Measurements from ENCODE around the gene LINS1. TPM values are rescaled to one million over a fixed set of nuclear protein-coding genes. Genes with fewer than 3 reads are reported as not detected.

Gene LINS1
- total RNA-seq, 2 donors from 2014 or later, result 6.1 to 8.0 TPM

DNA sequence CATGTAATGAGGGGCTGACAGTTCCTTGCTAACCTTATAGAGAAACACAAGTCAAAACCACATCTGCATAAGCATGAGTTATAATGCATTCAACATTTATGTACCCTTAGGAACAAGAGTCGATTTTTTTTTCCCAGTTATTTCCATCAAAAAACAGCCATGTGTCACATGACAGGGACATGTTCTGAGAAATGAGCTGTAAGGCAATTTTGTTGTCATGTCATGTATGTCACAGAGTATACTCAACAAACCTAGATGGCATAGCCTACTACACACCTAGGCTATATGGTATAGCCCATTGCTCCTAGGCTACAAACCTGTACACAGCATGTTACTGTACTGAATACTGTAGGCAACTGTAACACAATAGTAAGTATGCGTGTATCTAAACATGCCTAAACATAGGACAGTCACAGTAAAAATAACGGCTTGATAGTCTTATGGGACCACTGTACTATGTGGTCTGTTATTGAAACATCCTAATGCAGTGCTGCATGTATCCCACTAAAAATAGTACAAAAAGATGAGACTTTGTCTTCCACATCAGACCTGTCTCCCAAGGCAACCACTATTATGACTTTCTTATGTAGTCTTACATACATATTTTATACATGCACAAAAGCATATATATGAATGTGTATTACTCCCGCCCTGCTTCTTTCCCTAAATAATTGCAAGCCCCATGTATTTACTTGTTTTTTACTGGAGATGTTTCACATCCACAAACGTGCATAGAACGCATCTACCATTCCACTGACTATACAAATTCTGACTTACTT is 34.9 kb downstream of the LINS1 start:
- TF ChIP-seq, protein P1, sequence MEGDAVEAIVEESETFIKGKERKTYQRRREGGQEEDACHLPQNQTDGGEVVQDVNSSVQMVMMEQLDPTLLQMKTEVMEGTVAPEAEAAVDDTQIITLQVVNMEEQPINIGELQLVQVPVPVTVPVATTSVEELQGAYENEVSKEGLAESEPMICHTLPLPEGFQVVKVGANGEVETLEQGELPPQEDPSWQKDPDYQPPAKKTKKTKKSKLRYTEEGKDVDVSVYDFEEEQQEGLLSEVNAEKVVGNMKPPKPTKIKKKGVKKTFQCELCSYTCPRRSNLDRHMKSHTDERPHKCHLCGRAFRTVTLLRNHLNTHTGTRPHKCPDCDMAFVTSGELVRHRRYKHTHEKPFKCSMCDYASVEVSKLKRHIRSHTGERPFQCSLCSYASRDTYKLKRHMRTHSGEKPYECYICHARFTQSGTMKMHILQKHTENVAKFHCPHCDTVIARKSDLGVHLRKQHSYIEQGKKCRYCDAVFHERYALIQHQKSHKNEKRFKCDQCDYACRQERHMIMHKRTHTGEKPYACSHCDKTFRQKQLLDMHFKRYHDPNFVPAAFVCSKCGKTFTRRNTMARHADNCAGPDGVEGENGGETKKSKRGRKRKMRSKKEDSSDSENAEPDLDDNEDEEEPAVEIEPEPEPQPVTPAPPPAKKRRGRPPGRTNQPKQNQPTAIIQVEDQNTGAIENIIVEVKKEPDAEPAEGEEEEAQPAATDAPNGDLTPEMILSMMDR (conservative IDR thresholded peaks at IDR 0.05), result no peak
- H3K9ac ChIP-seq (ENCODE audit: extremely low read depth, low read length, poor library complexity, severe bottlenecking), result no peak overlapping the region
- Mint-ChIP-seq H3K27me3 (ENCODE audit: insufficient read depth) (no peaks in the 10 kb centered on the region), H3K4me1 (no peaks in the 10 kb centered on the region), H3K9me3 (no peaks in the 10 kb centered on the region), H3K36me3 (ENCODE audit: low read depth) (peaks cover 12% of the 10 kb centered on the region), H3K27ac (no peak overlapping the region), H3K4me3 (no peak overlapping the region)
- no peak for DNase-seq
- H3K36me3 ChIP-seq (ENCODE audit: control insufficient read depth, insufficient read depth, low read length), result peaks cover 14% of the 10 kb centered on the region
- 94% methylated on average over 6 of the region's 6 CpGs for WGBS, 2 experiments (ENCODE audit: insufficient coverage in 1 of 2, insufficient read length in 1 of 2)
- H3K27me3 ChIP-seq (ENCODE audit: control insufficient read depth, insufficient read depth, low read length, poor library complexity, severe bottlenecking), result no peaks in the 10 kb centered on the region
- H3K4me1 ChIP-seq (ENCODE audit: control insufficient read depth, insufficient read depth, low read length), result no peaks in the 10 kb centered on the region
- H3K27ac ChIP-seq (ENCODE audit: low read depth, low read length), result no peak overlapping the region
- H3K9me3 ChIP-seq (ENCODE audit: control insufficient read depth, low read length), result no peaks in the 10 kb centered on the region
- no peak overlapping the region for H3K4me3 ChIP-seq (ENCODE audit: low read length)

DNA sequence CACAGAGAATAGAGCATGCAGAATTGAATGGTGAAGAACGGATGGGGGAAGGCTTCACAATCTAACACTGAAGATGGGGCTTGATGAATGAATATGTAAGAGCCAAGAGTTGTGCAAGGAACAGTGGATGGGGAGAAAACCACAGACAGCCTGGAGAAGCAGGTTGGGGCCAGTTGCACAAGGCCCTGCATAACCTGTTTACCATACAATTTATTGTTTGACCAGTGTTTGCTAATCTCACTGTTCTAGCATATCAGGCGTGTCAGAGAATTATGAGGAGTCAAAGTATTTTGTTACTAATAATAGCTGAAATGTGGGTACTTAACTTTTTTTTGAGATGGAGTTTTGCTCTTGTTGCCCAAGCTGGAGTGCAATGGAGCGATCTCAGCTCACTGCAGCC is 36.4 kb downstream of the LINS1 start:
- H3K27me3 ChIP-seq (ENCODE audit: control insufficient read depth, insufficient read depth, low read length, poor library complexity, severe bottlenecking), result no peaks in the 10 kb centered on the region
- no peak overlapping the region for H3K4me3 ChIP-seq (ENCODE audit: low read length)
- peaks cover 8% of the 10 kb centered on the region for H3K36me3 ChIP-seq (ENCODE audit: control insufficient read depth, insufficient read depth, low read length)
- Mint-ChIP-seq H3K9me3 (no peaks in the 10 kb centered on the region), H3K27me3 (ENCODE audit: insufficient read depth) (no peaks in the 10 kb centered on the region), H3K27ac (no peak overlapping the region), H3K36me3 (ENCODE audit: low read depth) (peaks cover 12% of the 10 kb centered on the region), H3K4me1 (no peaks in the 10 kb centered on the region), H3K4me3 (no peak overlapping the region)
- DNase-seq, result no peak
- TF ChIP-seq, protein P1 (conservative IDR thresholded peaks at IDR 0.05), result no peak
- H3K9me3 ChIP-seq (ENCODE audit: control insufficient read depth, low read length), result no peaks in the 10 kb centered on the region
- no peak overlapping the region for H3K27ac ChIP-seq (ENCODE audit: low read depth, low read length)
- no peak overlapping the region for H3K9ac ChIP-seq (ENCODE audit: extremely low read depth, low read length, poor library complexity, severe bottlenecking)
- WGBS, 2 experiments (ENCODE audit: insufficient coverage in 1 of 2, insufficient read length in 1 of 2), result 94 to 95% methylated on average over 3 of the region's 3 CpGs
- no peaks in the 10 kb centered on the region for H3K4me1 ChIP-seq (ENCODE audit: control insufficient read depth, insufficient read depth, low read length)

DNA sequence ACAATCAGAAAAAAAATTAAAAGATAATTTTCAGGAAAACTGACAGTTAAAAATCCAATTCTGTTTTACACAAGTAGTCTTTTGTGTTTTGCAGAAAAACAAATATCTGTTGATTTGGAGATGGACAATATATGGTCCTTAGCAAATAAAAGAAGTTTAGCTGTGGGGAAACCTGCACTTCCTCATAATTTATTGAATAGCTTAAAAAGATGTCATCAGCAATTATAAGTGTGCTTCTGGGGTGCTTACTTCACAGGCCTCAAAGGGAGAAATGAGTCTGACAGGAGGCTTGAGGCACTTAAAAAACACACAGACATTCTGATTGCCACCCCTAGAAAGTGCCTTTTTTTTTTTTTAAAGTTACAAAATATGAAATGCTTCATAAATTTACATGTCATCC is 41.7 kb downstream of the LINS1 start:
- H3K4me1 Mint-ChIP-seq, result no peaks in the 10 kb centered on the region
- H3K4me3 Mint-ChIP-seq, result no peak overlapping the region
- TF ChIP-seq, protein P1 (conservative IDR thresholded peaks at IDR 0.05), result no peak
- Histone ChIP-seq H3K9me3 (ENCODE audit: control insufficient read depth, low read length) (no peaks in the 10 kb centered on the region), H3K36me3 (ENCODE audit: control insufficient read depth, insufficient read depth, low read length) (no peaks in the 10 kb centered on the region), H3K27me3 (ENCODE audit: control insufficient read depth, insufficient read depth, low read length, poor library complexity, severe bottlenecking) (no peaks in the 10 kb centered on the region), H3K4me1 (ENCODE audit: control insufficient read depth, insufficient read depth, low read length) (no peaks in the 10 kb centered on the region), H3K9ac (ENCODE audit: extremely low read depth, low read length, poor library complexity, severe bottlenecking) (no peak overlapping the region), H3K4me3 (ENCODE audit: low read length) (no peak overlapping the region), H3K27ac (ENCODE audit: low read depth, low read length) (no peak overlapping the region)
- no peak for DNase-seq
- no peaks in the 10 kb centered on the region for H3K27me3 Mint-ChIP-seq (ENCODE audit: insufficient read depth)
- H3K9me3 Mint-ChIP-seq, result peaks cover 19% of the 10 kb centered on the region
- no peak overlapping the region for H3K27ac Mint-ChIP-seq
- H3K36me3 Mint-ChIP-seq (ENCODE audit: low read depth), result peaks cover 5% of the 10 kb centered on the region
